Astrocyte (in vitro differentiated cells and primary cell): ENCODE measurements around the gene PHF21B.

Experiments
- CTCF ChIP-seq: IDR thresholded peaks from 2 replicates; pipeline ENCODE4 v1.5.1; 2011; ENCODE audit warnings: low read depth, mild to moderate bottlenecking, inconsistent platforms, low read length, moderate library complexity; ENCODE audit not compliant: insufficient read depth
- EZH2 ChIP-seq: IDR thresholded peaks from 2 replicates; pipeline ENCODE4 v1.6.1; 2012; ENCODE audit warnings: mild to moderate bottlenecking, low read length, inconsistent platforms; ENCODE audit not compliant: insufficient read depth

- TF ChIP-seq CTCF (no peak), EZH2 (no peak)
Measured at GRCh38 chr22:44878483-44879300, 131.1 kb downstream of the PHF21B start.
